ENCODE data around the gene MRPL16. TPM values are rescaled to one million over a fixed set of nuclear protein-coding genes. Genes with fewer than 3 reads are reported as not detected.
"Not testable (repeated sequence)": the region's sequence is repeated elsewhere in the genome, so short reads cannot be mapped to it uniquely, and the experiment has no call there.

MRPL16 gene
- total RNA-seq, 1 donor from 2014 or later = 19.4 TPM

DNA sequence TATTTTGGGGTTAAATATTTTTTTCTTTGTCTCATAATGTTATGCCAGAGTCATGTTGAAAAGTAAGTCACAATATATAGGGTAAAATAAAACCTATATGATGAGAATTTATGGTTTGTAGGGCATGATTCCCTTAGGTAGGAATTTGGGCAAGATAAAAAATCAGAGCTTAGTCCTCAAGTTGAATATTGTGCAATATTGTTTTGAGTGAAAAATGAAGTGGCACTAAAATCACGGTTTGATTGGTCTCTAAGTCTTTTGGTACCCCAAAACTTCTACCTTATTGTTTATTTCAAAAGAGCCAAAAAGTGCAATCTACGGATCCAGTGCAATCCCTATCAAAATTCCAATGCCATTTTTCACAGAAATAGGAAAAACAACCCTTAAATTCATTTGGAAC is 1.6 kb upstream of the MRPL16 start:
- DNase-seq (ENCODE audit: low read depth in 2 of 2) = no peak

DNA sequence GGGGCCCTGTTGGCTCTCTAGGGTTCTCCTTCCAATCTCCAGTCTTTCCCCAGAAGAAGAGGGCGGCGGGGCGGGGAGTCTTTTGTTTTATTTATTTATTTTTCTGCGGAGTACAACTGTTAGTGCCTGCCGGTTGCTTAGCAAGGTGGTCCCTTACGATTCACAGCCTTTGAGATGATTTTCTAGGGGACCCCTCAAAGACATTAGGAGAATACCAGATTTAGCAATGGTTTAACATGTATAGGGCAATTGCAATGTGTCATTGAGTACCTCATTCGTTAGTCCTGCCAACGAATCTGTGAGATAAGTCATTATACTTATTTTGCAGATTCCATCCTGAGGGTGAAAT is 307 bp upstream of the MRPL16 start:
- no peak for DNase-seq (ENCODE audit: low read depth in 2 of 2)

DNA sequence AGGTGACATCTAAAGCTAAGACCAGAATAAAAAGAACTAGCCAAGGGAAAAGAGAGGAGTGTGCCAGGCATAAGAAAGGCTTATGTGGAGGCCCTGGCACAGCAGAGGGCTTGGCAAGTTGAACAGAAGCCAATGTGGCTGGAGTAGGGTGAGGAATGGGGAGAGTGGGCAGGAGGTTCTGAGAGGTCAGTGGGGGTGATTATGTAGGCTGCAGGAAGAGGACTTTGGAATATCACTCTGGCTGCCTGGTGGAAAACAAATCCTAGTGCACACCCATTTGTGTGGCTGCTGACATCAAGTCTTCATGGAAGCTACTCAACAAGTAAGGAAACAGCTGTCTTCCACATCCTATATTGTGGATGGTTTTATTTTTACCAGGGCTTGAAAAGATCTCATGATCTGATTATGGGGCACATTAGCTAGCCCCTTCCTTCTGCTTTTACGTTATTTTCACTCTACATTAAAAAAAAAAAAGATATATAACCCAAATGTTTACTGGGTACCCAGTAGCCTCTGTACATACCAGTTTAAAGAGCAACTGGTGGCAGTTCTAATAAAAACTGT is 3.4 kb downstream of the MRPL16 start:
- peak in 1 of 2 donors; percentile 19 for DNase-seq (ENCODE audit: low read depth in 2 of 2)

DNA sequence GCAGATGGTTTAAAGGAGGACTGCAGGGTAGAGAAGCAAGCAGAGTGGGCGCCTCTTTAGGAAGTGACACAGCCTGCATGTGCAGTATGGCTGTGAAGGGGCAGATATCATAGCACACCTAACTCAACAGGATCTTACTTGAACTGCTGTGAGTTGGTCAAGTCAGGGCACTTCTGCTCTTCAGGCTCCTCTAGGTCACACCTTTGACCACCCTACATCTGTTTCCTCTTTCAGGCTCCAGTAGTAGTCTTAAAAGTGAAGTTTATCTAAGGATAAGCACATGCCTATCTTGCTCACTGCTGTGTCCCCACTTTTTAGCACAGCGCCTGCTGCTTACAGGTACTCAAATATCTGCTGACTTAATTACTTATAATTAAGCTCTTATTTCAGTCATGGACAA is 6.5 kb downstream of the MRPL16 start:
- no peak for DNase-seq (ENCODE audit: low read depth in 2 of 2)

DNA sequence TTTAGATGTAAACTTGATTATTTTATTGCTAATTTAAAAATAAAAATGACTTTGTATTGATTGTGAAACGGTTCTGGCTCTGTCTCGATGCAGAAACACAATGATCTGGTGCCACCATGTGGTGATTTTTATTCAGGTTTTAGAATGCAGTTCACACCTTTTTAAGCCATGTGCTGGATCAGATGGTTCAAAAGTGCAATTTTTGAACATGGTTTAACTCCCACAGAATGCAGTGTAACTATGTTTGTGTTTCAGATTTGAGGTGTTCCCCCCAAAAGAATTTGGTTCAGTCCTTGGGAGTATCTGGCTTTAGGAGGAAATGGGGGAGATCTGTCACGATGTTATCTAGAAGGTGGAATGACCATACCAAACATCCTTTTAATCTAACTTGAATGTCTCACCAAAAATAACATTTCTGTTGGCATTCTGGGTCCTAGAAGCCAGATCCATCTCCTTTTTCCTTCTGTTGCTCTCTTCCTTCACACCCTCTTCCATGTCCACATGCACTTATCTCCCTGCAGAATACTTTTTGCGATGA is 7.9 kb downstream of the MRPL16 start:
- peak; percentile 69 to 82 for DNase-seq (ENCODE audit: low read depth in 2 of 2)

DNA sequence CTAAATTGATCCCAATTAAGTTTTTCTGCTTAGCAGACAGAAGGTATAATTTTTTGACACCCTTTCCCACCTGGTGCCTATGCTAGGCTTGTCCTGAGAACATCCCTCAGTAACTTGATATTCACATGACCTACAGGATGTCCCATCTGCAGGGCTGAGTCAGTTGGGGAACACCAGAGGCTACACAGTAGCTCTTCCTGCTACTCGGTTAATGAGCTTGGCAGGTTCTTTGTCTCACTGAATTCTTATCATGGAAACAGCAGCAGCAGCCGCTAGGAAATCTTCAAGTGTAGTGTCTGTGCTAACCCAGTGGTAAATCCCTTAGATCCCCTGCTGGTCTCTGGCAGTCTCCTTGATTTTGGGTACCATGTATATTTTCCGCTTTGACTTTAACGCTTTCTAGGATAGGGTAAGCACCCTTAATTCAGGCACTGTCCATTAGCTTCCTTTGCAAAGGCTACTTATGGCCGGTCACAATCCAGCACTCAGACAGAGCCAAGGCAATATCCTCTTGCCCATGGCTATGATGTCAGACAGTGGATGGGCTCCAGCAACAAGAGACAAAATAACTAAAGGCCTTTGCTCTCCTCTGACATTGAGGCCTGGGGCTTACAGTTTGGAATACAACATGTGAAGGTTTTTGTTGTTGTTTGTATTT is 8.5 kb downstream of the MRPL16 start:
- DNase-seq (ENCODE audit: low read depth in 2 of 2) = peak; percentile 79 to 85

DNA sequence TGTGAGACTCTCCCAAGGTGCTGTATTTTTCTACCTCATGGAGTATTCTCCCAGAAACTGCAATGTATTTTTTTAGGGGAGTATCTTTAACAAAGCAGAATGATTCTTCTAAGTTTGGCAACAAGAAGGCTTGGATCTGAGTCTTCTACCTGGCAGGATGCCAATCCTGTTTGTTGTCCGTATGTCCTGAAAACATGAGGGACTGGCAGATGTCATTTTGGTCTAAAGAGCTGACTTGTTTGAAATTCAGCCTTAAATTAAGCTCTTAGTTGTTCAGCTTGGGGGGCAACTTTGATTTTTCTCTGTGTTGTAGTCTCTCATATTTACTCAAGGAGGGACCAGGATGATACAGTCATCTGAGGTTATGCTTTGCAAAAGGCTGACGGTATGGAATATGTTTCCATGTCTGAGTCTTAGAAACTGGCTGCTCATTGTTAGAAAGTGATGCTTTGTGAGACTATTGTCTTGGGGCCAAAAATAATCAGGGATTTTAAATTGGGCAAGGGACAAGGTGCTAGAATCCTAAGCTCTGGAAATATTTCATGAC is 9.3 kb downstream of the MRPL16 start:
- peak in 1 of 2 donors; percentile 29 for DNase-seq (ENCODE audit: low read depth in 2 of 2)

DNA sequence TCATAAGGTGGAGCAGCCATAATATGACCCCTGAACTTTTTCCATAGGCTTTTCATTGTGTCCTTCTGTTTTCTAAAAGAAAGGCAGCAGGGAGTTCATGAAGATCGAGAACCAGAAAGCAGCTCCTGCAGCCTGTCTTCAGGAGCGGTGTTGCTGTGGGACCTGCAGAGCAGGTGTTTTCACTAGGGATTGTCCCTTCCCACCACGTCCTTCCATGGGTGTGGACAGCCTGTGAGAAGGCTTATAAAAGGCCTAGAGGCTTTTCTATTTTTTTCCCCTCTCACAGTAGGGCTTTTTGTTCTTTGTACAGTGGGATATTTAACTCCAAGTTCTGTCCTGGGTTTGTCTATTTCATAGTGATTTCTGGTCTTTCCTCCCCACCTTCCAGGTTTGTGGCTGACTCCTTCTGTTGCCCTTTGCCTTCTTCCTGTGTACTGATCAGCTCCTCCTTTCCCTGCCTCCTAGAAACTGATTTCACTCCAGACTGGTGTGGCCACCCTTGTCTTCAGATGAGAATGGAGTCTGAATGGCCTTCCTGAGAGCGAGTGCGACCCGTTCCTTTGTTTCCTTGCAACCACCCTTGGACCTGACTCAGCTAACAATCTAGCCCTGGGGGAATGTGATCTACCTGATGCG is 10.1 kb downstream of the MRPL16 start:
- no peak for DNase-seq (ENCODE audit: low read depth in 2 of 2)

DNA sequence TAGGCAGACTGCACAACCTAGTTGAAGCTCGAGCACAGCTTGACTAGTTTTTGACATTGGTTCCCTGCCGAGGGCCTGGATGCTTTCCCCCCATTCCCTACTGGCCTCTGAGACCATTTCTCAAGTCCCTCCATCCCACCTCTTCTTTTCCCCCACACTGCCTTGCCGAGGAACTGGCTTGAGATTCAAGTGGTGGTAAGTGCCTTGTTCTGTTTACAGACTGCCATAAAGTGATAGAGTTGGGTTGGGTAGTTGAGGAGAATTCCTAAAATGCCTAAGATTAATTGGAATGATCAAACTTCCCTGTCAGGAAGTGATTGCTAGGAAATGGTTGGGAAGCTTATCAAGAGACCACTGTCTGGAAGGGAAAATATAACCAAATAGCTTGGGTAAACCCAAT is 16.2 kb downstream of the MRPL16 start:
- no peak for DNase-seq (ENCODE audit: low read depth in 2 of 2)

DNA sequence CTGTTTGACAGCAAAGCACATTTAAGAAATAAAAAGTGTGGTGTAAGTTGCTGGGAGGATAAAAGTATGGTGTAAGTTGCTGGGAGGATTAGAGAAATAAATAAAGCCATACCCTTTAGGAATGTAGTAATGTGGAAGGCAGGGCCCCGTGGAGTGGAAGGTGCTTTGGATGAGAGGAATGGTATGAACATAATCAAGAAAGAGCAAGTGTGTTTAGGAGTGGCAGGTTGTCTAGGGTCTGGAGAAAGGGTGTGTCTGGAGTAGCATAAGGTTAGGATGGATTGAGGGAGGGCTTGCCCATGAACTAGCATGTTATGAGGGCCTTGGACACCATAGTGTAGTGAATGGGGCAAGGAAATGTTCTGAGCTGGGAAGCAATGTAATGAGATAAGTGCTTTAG is 18.1 kb downstream of the MRPL16 start:
- DNase-seq (ENCODE audit: low read depth in 2 of 2) = no peak

DNA sequence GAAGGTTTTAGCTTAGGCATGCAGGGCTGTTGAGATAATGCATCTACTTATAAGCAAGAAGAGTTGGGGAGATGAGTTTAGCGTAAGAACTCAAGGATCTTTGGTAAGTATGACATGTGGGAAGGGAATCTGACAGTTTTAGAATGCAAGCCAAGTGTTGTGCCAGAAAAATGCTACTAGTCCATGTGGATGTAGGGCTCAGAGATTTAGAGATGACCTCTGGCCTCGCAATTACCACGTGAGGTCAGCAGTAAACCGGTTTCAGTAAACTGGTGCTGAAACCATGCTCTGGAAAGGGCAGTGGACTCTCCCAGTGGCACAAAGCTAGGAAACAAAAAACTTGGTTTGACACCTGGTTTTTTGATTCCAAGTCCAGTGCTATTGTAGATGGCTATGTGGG is 18.9 kb downstream of the MRPL16 start:
- DNase-seq (ENCODE audit: low read depth in 2 of 2) = no peak

DNA sequence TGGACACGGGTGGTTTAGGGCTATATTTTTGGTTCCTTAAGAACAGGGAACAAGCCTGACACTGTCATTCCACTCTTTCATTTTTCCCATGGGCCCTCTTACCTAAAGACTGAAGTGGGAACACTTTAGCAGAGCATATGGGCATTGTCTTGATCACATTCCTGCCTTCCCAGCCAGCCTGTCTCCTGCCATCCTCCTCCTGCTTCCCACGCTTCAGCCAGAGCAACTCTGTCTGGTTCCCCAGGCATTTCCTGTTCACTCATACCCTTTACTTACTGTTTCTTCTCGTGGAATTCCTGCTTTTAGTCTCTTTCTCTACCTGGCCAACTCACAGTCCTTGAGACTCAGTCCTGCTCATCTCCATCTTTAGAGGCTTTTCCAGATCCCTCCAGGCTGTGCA is 22.8 kb downstream of the MRPL16 start:
- peak; percentile 45 to 84 for DNase-seq (ENCODE audit: low read depth in 2 of 2)

DNA sequence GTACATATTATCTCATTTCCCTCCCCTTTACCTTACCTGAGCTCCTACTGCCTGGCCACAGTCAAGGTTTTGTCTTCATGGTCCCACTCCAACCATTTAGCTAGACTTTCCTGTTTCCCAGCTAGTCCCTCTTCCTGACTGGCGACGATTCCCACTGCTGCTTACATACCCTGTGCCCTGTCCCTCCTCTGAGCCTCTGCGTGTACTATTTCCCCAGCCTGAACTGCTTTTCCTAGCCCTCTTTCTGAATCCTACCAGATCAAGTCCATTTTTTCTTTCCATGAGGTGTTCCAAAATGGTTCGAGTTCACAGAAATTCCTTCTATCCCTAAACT is 23.4 kb downstream of the MRPL16 start:
- no peak for DNase-seq (ENCODE audit: low read depth in 2 of 2)

DNA sequence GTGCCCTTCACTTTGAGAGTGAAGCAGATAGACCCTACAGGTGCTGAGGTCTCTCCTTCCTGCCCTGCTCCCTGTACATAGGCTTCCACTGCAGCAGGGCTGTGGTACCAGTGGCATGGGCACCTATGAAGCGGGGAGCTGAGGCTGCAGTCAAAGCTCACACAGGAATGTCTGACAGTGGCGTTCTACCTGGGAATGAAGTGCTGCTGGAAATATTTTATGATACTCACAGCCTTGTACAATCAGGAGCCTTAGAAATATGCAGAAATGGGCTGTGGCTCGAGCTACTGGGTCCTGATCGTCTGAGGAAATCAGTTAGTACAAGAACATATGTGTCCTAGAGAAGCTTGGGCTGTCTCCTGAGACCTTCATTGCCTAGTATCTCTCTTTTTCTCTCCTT is 24.8 kb downstream of the MRPL16 start:
- DNase-seq (ENCODE audit: low read depth in 2 of 2) = no peak

DNA sequence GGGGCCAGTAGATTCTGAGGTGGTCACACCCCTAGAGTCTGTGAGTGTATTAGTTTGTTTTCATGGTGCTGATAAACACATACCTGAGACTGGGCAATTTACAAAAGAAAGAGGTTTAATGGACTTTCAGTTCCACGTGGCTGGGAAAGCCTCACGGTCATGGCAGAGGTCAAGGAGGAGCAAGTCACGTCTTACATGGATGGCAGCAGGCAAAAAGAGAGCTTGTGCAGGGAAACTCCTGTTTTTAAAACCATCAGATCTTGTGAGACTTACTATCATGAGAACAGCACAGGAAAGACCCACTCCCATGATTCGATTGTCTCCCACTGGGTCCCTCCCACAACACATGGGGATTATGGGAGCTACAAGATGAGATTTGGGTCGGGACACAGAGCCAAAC is 26.1 kb downstream of the MRPL16 start:
- not testable (repeated sequence) for DNase-seq (ENCODE audit: low read depth in 2 of 2)

DNA sequence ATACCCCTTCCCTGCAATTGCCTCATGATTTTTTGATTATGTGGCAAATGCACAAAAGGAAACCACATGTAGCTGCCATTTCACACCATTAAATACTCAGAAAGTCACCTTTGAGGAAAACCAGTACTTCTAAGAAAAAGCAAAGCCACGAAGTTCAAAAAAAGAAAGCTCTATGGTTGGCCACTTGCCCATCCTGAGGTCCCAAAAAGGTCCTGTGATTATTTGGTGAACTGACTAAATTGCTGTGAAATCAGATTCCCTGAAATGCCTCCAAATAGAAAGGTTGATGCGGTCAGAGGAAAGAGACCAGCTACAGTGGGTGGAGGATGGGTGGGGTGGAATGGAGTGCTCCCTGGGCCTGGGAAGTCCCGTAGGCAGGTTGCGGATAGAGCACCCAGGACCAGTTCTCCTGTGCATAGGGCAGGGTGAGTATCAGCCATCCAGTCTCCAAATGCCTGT is 26.9 kb downstream of the MRPL16 start:
- no peak for DNase-seq (ENCODE audit: low read depth in 2 of 2)

DNA sequence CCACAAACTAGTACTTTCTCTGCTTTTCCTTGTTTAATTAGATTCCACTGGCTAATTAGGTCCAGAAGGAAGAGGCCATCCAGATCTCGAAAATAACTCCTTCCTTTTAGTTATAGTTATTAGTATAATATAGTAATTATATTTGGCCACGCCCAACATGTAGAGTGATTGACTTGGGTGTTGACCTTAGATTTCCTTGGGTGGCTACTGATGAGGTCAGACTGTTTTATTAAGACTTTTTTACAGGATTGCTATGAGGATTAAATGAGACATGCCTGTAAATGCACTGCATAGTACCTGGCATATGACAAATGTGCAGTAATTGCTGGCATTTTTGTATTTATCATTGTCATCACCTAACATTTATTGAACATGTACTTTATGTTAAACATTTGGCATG is 28.5 kb downstream of the MRPL16 start:
- no peak for DNase-seq (ENCODE audit: low read depth in 2 of 2)

DNA sequence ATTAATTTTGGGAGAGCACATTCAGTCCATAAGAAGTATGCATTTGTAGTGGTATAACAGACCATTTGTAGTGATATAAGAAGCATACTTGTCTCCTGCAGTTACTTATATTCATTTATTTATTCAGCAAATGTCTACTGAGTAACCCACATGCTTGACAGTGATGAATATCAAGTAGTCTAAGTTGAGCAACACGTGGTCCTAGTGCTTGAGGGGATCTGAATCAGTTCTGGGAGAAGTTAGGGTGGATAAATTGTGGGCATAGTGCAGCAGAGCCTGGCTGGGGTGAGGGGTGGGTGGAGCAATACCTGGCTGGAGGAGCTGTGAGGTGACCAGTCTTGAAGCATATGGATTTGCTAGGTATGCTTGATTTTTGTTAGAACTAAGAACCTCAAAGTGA is 31.1 kb downstream of the MRPL16 start:
- DNase-seq (ENCODE audit: low read depth in 2 of 2) = no peak

DNA sequence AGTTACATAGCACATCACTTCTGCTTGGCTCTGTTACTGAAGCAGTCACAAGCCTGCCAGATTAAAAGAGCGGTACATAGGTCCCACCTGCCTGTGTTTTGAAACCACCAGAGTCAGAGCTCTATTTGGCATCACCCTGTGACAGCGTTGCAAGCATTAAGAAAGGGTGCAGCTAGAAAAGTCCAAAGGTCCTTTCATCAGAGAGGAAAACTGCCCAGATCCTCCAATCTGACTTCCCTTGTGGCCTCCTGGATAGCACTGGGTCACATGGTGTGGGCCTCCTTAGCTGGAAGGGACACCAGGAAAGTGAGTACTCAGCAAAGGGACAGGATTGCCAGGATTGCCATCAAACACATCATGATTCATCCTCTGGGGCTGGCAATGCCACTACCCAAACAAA is 32.5 kb downstream of the MRPL16 start:
- DNase-seq (ENCODE audit: low read depth in 2 of 2) = no peak

DNA sequence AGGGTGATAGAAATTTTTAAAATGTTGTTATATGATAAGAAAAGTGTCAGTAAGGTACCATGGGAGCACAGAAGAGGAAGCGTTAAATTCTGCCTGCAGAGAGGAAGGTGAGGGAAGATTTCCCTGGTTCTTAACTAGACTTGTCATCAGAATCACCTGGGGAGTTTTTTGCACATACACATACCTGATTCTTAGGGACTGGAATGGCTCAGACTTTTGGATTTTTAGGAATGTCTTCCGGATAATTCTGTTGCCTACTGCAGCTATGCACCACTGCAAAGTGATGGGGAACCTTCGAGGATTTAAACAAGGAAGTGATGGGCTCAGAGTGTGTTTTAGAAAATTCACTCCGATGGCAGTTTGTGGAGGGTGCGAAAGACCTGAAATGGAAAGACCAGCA is 33.5 kb downstream of the MRPL16 start:
- no peak for DNase-seq (ENCODE audit: low read depth in 2 of 2)

DNA sequence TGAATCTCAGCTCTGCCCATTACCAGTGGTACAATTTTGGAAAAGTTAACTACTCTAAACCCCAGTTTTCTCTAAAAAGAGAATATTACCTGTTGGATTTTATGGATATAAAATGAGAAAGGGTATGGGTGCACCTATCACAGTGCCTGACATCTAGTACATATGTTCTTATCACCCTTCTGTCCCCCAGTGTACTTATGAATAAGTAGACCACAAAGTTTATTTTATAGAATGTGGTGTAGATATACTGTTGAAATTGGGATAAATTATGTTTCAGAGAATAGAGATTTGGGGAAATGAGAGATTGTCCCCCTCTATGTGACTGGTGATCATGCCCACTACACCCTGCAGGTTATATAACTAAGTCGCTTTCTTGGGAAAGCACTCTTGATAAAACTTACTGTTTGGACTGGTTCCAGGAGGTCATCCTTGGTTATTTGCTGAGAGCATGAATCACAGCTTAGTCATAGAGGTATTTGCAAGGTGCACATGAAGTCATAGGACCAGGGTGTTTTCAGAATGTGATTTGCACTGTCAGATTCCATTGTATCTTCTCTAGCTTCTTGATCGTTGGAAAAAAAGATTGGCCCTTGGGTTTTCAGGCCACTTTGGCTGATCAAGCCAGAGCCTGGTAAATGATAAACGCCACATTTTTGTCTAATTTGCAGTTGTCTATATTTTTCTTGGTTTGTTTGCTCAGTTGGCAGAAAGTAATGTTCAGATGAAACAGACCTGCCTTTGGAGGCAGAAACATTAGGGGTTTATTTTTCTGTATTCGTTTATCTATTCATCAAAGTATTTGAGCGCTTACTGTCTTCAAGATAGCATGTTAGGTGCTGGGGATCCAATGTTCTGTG is 34.1 kb downstream of the MRPL16 start:
- peak; percentile 23 to 93 for DNase-seq (ENCODE audit: low read depth in 2 of 2)

DNA sequence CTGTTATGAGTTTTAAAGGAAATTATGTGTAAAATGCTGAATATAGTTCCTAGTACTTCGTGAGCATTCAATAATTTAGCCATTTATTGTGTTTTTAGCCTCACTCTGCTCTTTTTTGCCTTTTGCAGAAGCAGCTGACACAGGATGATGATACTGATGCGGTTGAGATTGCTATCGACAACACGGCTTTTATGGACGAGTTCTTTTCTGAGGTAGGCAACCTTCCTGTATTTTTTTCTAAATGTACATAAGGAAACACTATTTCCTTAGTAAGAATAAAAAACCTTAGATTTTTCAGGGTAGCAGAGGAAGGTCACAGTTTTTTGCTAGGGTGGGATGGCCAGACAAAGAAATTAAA is 37.5 kb downstream of the MRPL16 start:
- DNase-seq (ENCODE audit: low read depth in 2 of 2) = no peak

Data from lung microvascular endothelial cell (primary cell).